ENCODE data around the gene FRMD8. TPM values are rescaled to one million over a fixed set of nuclear protein-coding genes. Genes with fewer than 3 reads are reported as not detected.

Gene FRMD8
- total and polyA plus RNA-seq, 9 of the 15 experiments (the other 6 are each of a cell fraction or from before 2014, with no cell fraction given), result 4.5 to 54.5 (median 15.8) TPM

DNA sequence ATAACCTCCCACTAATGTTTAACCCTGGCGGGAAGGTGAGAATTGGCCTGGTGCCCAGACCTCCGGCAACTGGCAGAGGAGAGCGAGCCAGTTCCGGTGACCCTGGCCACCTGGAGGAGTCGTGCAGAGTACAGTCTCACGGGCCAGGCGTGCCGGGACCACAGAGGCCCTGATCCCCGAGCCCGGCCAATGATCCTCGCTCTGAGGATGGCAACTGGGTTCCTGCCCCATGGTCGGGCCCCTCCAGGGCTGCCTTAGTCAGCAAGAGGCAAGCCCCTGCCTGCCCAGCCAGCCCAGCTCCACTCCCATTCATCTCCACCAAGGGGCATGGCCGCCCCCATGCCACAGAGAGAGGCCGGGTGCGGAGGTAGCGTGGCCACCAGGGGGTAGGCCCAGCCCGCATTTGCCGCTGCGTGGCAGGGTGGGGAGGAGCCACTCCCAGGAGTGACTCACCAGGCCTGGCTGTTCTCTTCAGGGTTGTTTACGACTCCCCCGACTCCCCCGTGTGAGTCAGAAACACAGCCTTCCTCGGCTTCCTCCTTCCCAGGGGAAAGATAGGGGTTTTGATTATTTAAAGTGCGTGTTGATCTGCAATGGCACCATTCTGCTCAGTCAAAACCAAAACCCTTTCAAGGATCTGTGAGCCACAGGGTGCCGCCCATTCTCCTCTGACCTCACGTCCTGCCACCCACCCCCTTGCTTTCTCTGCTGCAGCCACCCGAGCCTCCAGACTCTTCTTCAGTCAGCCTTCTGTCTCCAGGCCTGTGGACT lies 4.2 kb upstream of the FRMD8 start, which contains the start of gene SLC25A45 (continued):
- TF ChIP-seq, protein P1, sequence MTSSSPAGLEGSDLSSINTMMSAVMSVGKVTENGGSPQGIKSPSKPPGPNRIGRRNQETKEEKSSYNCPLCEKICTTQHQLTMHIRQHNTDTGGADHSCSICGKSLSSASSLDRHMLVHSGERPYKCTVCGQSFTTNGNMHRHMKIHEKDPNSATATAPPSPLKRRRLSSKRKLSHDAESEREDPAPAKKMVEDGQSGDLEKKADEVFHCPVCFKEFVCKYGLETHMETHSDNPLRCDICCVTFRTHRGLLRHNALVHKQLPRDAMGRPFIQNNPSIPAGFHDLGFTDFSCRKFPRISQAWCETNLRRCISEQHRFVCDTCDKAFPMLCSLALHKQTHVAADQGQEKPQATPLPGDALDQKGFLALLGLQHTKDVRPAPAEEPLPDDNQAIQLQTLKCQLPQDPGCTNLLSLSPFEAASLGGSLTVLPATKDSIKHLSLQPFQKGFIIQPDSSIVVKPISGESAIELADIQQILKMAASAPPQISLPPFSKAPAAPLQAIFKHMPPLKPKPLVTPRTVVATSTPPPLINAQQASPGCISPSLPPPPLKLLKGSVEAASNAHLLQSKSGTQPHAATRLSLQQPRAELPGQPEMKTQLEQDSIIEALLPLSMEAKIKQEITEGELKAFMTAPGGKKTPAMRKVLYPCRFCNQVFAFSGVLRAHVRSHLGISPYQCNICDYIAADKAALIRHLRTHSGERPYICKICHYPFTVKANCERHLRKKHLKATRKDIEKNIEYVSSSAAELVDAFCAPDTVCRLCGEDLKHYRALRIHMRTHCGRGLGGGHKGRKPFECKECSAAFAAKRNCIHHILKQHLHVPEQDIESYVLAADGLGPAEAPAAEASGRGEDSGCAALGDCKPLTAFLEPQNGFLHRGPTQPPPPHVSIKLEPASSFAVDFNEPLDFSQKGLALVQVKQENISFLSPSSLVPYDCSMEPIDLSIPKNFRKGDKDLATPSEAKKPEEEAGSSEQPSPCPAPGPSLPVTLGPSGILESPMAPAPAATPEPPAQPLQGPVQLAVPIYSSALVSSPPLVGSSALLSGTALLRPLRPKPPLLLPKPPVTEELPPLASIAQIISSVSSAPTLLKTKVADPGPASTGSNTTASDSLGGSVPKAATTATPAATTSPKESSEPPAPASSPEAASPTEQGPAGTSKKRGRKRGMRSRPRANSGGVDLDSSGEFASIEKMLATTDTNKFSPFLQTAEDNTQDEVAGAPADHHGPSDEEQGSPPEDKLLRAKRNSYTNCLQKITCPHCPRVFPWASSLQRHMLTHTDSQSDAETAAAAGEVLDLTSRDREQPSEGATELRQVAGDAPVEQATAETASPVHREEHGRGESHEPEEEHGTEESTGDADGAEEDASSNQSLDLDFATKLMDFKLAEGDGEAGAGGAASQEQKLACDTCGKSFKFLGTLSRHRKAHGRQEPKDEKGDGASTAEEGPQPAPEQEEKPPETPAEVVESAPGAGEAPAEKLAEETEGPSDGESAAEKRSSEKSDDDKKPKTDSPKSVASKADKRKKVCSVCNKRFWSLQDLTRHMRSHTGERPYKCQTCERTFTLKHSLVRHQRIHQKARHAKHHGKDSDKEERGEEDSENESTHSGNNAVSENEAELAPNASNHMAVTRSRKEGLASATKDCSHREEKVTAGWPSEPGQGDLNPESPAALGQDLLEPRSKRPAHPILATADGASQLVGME (CRISPR knock-in tag; IDR thresholded peaks at IDR 0.05), result peak; percentile 68
- TF ChIP-seq, protein P2, sequence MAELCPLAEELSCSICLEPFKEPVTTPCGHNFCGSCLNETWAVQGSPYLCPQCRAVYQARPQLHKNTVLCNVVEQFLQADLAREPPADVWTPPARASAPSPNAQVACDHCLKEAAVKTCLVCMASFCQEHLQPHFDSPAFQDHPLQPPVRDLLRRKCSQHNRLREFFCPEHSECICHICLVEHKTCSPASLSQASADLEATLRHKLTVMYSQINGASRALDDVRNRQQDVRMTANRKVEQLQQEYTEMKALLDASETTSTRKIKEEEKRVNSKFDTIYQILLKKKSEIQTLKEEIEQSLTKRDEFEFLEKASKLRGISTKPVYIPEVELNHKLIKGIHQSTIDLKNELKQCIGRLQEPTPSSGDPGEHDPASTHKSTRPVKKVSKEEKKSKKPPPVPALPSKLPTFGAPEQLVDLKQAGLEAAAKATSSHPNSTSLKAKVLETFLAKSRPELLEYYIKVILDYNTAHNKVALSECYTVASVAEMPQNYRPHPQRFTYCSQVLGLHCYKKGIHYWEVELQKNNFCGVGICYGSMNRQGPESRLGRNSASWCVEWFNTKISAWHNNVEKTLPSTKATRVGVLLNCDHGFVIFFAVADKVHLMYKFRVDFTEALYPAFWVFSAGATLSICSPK (IDR thresholded peaks at IDR 0.05; ENCODE audit: borderline replicate concordance), result no peak
- TF ChIP-seq NFIX (CRISPR knock-in tag; IDR thresholded peaks at IDR 0.05; ENCODE audit: low read depth) (no peak), STAT5B (CRISPR knock-in tag; IDR thresholded peaks at IDR 0.05) (no peak), ESRRA (IDR thresholded peaks at IDR 0.05; ENCODE audit: borderline replicate concordance, low read depth) (peak; percentile 66; the same call in 1 of the 2 replicates), ZNF232 (CRISPR knock-in tag; IDR thresholded peaks at IDR 0.05) (no peak), ZFPM2 (CRISPR knock-in tag; IDR thresholded peaks at IDR 0.05) (no peak), MTA1 (IDR thresholded peaks at IDR 0.05; ENCODE audit: borderline replicate concordance) (no peak; the same call in 1 of the 2 replicates), TEAD4 (IDR thresholded peaks at IDR 0.05; ENCODE audit: low read length) (peak; percentile 66; the same call in 1 of the 2 replicates), TEAD4 (CRISPR knock-in tag; IDR thresholded peaks at IDR 0.05; ENCODE audit: borderline replicate concordance) (0 out of 2 replicates have a peak, but pooled peaks have one; percentile 38), PPARD (CRISPR knock-in tag; IDR thresholded peaks at IDR 0.05) (no peak), MEF2D (tag; conservative IDR thresholded peaks at IDR 0.05; ENCODE audit: low read depth) (no peak), MAFK (IDR thresholded peaks at IDR 0.05; ENCODE audit: low read length) (no peak), E4F1 (CRISPR knock-in tag; IDR thresholded peaks at IDR 0.05; ENCODE audit: borderline replicate concordance) (no peak), ZNF217 (CRISPR knock-in tag; IDR thresholded peaks at IDR 0.05) (no peak), CBFA2T2 (conservative IDR thresholded peaks at IDR 0.05) (0 out of 2 replicates have a peak, but pooled peaks have one; percentile 15), MTA3 (IDR thresholded peaks at IDR 0.05; ENCODE audit: borderline replicate concordance) (peak; percentile 96), MAFF (IDR thresholded peaks at IDR 0.05; ENCODE audit: low read length) (no peak), L3MBTL2 (IDR thresholded peaks at IDR 0.05) (peak; percentile 85)

All from K562 (cell line).